HepG2 (cell line): ENCODE data around the gene PSMB3. TPM values are rescaled to one million over a fixed set of nuclear protein-coding genes. Genes with fewer than 3 reads are reported as not detected.

ENCODE experiments used
- ARID5B ChIP-seq: IDR thresholded peaks from 2 replicates; pipeline ENCODE4 v1.4.0; 2020; ENCODE audit warnings: mild to moderate bottlenecking, missing genetic modification reagents
- ATRX ChIP-seq: sonication (generic); formaldehyde crosslinking; IDR thresholded peaks from 2 replicates; pipeline ENCODE4 v1.4.0; 2020; ENCODE audit warnings: missing genetic modification reagents, borderline replicate concordance
- BORCS8-MEF2B ChIP-seq: sonication (generic); formaldehyde crosslinking; IDR thresholded peaks from 2 replicates; pipeline ENCODE4 v1.8.0; 2022; ENCODE audit warnings: mild to moderate bottlenecking, missing genetic modification reagents
- FIP1L1 ChIP-seq: fragments of 200-400 bp; formaldehyde crosslinking; IDR thresholded peaks from 2 replicates; pipeline ENCODE4 v1.6.1; 2018; ENCODE audit warnings: low read depth, mild to moderate bottlenecking, low read length, moderate library complexity, borderline replicate concordance; ENCODE audit not compliant: insufficient read depth
- NFIC ChIP-seq: IDR thresholded peaks from 2 replicates; pipeline ENCODE4 v1.6.1; 2012; ENCODE audit warnings: mild to moderate bottlenecking, low read length, inconsistent platforms
- RBFOX2 ChIP-seq: fragments of 200-400 bp; formaldehyde crosslinking; IDR thresholded peaks from 2 replicates; pipeline ENCODE4 v1.6.1; 2017; ENCODE audit warnings: low read depth, mild to moderate bottlenecking, low read length
- ZNF205 ChIP-seq: IDR thresholded peaks from 2 replicates; pipeline ENCODE4 v1.6.1; 2018; ENCODE audit warnings: missing biosample characterization, missing genetic modification reagents
- ZNF232 ChIP-seq: sonication (generic); formaldehyde crosslinking; IDR thresholded peaks from 2 replicates; pipeline ENCODE4 v1.4.0; 2020; ENCODE audit warnings: missing genetic modification reagents, borderline replicate concordance
- ZNF296 ChIP-seq: sonication (generic); formaldehyde crosslinking; conservative IDR thresholded peaks from 2 replicates; pipeline ENCODE4 v1.5.0; 2020; ENCODE audit warnings: mild to moderate bottlenecking, missing genetic modification reagents
- ZNF329 ChIP-seq: sonication (generic); formaldehyde crosslinking; IDR thresholded peaks from 2 replicates; pipeline ENCODE4 v1.9.0; 2021; ENCODE audit warnings: low read depth, mild to moderate bottlenecking, missing genetic modification reagents
- ZNF383 ChIP-seq: sonication (generic); formaldehyde crosslinking; IDR thresholded peaks from 2 replicates; pipeline ENCODE4 v1.4.0; 2020; ENCODE audit warnings: missing genetic modification reagents, mild to moderate bottlenecking, borderline replicate concordance
- ZNF547 ChIP-seq: sonication (generic); formaldehyde crosslinking; IDR thresholded peaks from 2 replicates; pipeline ENCODE4 v1.5.1; 2020; ENCODE audit warnings: mild to moderate bottlenecking, missing genetic modification reagents
- ZNF644 ChIP-seq: IDR thresholded peaks from 2 replicates; pipeline ENCODE4 v1.6.1; 2016; ENCODE audit warnings: low read depth
- ZNF652 ChIP-seq: IDR thresholded peaks from 2 replicates; pipeline ENCODE4 v1.6.1; 2016; ENCODE audit warnings: low read depth, borderline replicate concordance
- ZSCAN22 ChIP-seq: sonication (generic); formaldehyde crosslinking; IDR thresholded peaks from 2 replicates; pipeline ENCODE4 v1.4.0; 2020; ENCODE audit warnings: mild to moderate bottlenecking, missing genetic modification reagents
- polyA plus RNA-seq, 8 experiments: library from polyadenylated mRNA; depleted of rRNA in 3 of 8; stranded (reverse) in 7 of 8; unstranded in 1 of 8; fragments of >200 nt; fragmentation: Illumina TruSeq in 4 of 8; extraction: Trizol in 4 of 8; gene quantifications; 2 replicates each; pipeline versions ENCODE4 v1.2.1 to v1.2.3, GENCODE V29; 2011 to 2016; ENCODE audit warnings: low read depth in 4 of 8, missing spikeins in 1 of 8, mixed read lengths in 1 of 8; ENCODE audit not compliant: insufficient read depth in 1 of 8
- total RNA-seq, 5 experiments: library from RNA; depleted of rRNA; stranded (reverse); fragments of >200 nt; fragmentation: Illumina TruSeq; extraction: Trizol; gene quantifications; 2 replicates each; pipeline ENCODE4 v1.2.3, GENCODE V29; 2016; ENCODE audit warnings: low read depth in 1 of 5
- TF ChIP-seq, protein P1 (sequence below): sonication (generic); formaldehyde crosslinking; IDR thresholded peaks from 2 replicates; pipeline ENCODE4 v1.5.1; 2020; ENCODE audit warnings: missing genetic modification reagents, mild to moderate bottlenecking, borderline replicate concordance
- TF ChIP-seq, protein P2 (sequence below): sonication (generic); formaldehyde crosslinking; IDR thresholded peaks from 2 replicates; pipeline ENCODE4 v1.8.1; 2023; ENCODE audit warnings: mild to moderate bottlenecking, inconsistent platforms, moderate library complexity, missing genetic modification reagents, borderline replicate concordance
- TF ChIP-seq, protein P3 (sequence below): sonication (generic); formaldehyde crosslinking; IDR thresholded peaks from 2 replicates; pipeline ENCODE4 v1.4.0; 2020; ENCODE audit warnings: missing genetic modification reagents, borderline replicate concordance

The PSMB3 gene
- total and polyA plus RNA-seq, 2 of the 13 experiments (the other 11 are each of a cell fraction or from before 2014, with no cell fraction given) = 366 to 517 TPM

DNA sequence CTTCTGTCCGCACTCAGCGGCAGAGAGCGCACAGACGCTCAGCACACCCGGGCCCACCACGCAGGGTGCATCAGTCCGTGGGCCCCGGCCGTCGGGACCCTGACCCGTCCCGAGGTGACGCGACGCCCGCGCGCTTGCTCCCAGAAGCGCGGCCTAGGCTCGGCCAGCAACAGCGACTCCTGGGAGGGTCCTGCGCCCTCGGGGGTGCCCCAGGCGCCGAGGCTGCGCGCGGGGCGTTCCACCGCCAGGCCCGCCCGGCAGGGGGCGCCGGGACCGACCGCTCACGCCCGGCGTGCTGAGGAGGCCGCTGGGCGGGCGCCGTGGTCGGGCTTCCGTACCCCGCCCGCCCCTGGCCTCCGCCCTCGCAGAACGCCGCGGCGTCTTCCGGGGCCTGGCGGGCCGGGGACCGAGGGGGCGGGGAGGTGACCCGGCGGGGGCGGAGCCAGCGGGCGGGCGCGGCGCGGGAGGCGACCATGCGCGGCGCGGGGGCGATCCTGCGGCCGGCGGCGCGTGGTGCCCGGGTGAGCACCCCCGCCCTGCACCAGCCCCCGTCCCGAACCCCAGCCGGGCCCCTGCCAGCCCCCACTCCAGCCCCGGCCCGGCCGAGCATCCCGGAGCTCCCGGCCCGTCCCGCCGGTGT is 22.5 kb upstream of the PSMB3 start, which contains the start of gene CISD3 (continued):
- TF ChIP-seq ZNF547 (no peak; the same call in 1 of the 2 replicates), ARID5B (peak; percentile 11; the same call in 1 of the 2 replicates), ZSCAN22 (CRISPR knock-in tag) (no peak), BORCS8-MEF2B (CRISPR knock-in tag) (no peak), NFIC (no peak), ZNF644 (CRISPR knock-in tag) (no peak), ATRX (CRISPR knock-in tag) (no peak), ZNF232 (CRISPR knock-in tag) (peak; percentile 28; the same call in 1 of the 2 replicates), ZNF652 (CRISPR knock-in tag) (no peak), ZNF296 (CRISPR knock-in tag) (no peak), FIP1L1 (peak; percentile 90; the same call in 1 of the 2 replicates), ZNF329 (CRISPR knock-in tag) (peak; percentile 74; the same call in 1 of the 2 replicates), ZNF383 (no peak), ZNF205 (CRISPR knock-in tag) (peak; percentile 78), RBFOX2 (peak; percentile 93)
- TF ChIP-seq, protein P1, sequence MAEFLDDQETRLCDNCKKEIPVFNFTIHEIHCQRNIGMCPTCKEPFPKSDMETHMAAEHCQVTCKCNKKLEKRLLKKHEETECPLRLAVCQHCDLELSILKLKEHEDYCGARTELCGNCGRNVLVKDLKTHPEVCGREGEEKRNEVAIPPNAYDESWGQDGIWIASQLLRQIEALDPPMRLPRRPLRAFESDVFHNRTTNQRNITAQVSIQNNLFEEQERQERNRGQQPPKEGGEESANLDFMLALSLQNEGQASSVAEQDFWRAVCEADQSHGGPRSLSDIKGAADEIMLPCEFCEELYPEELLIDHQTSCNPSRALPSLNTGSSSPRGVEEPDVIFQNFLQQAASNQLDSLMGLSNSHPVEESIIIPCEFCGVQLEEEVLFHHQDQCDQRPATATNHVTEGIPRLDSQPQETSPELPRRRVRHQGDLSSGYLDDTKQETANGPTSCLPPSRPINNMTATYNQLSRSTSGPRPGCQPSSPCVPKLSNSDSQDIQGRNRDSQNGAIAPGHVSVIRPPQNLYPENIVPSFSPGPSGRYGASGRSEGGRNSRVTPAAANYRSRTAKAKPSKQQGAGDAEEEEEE (CRISPR knock-in tag) = no peak
- TF ChIP-seq, protein P2, sequence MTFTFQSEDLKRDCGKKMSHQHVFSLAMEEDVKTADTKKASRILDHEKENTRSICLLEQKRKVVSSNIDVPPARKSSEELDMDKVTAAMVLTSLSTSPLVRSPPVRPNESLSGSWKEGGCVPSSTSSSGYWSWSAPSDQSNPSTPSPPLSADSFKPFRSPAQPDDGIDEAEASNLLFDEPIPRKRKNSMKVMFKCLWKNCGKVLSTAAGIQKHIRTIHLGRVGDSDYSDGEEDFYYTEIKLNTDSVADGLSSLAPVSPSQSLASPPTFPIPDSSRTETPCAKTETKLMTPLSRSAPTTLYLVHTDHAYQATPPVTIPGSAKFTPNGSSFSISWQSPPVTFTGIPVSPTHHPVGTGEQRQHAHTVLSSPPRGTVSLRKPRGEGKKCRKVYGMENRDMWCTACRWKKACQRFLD (CRISPR knock-in tag) = no peak
- TF ChIP-seq, protein P3, sequence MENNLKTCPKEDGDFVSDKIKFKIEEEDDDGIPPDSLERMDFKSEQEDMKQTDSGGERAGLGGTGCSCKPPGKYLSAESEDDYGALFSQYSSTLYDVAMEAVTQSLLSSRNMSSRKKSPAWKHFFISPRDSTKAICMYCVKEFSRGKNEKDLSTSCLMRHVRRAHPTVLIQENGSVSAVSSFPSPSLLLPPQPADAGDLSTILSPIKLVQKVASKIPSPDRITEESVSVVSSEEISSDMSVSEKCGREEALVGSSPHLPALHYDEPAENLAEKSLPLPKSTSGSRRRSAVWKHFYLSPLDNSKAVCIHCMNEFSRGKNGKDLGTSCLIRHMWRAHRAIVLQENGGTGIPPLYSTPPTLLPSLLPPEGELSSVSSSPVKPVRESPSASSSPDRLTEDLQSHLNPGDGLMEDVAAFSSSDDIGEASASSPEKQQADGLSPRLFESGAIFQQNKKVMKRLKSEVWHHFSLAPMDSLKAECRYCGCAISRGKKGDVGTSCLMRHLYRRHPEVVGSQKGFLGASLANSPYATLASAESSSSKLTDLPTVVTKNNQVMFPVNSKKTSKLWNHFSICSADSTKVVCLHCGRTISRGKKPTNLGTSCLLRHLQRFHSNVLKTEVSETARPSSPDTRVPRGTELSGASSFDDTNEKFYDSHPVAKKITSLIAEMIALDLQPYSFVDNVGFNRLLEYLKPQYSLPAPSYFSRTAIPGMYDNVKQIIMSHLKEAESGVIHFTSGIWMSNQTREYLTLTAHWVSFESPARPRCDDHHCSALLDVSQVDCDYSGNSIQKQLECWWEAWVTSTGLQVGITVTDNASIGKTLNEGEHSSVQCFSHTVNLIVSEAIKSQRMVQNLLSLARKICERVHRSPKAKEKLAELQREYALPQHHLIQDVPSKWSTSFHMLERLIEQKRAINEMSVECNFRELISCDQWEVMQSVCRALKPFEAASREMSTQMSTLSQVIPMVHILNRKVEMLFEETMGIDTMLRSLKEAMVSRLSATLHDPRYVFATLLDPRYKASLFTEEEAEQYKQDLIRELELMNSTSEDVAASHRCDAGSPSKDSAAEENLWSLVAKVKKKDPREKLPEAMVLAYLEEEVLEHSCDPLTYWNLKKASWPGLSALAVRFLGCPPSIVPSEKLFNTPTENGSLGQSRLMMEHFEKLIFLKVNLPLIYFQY (CRISPR knock-in tag) = peak; percentile 38
